Measurements from ENCODE around the gene RALGPS2.

GRCh38 chr1:178772952-178773351 lies 47.9 kb downstream of the RALGPS2 start:
- TF ChIP-seq CTCF (IDR thresholded peaks at IDR 0.05; ENCODE audit: low read depth, low read length) (no peak), POLR2A (IDR thresholded peaks at IDR 0.05; ENCODE audit: extremely low read depth, insufficient read length) (no peak)

All from NB4 (cell line).